Measurements from ENCODE around the gene PBX1.

- TF ChIP-seq CTCF (IDR thresholded peaks at IDR 0.05; ENCODE audit: low read length) (no peak), EZH2phosphoT487 (IDR thresholded peaks at IDR 0.05; ENCODE audit: low read length) (no peak)
Observed at GRCh38 chr1:164709541-164710278, 150.7 kb downstream of the PBX1 start.
